ENCODE measurements around the gene PPP4C.
A peak's percentile ranks its signal among the peaks of the same experiment; 100 is the strongest.

PPP4C gene

DNA sequence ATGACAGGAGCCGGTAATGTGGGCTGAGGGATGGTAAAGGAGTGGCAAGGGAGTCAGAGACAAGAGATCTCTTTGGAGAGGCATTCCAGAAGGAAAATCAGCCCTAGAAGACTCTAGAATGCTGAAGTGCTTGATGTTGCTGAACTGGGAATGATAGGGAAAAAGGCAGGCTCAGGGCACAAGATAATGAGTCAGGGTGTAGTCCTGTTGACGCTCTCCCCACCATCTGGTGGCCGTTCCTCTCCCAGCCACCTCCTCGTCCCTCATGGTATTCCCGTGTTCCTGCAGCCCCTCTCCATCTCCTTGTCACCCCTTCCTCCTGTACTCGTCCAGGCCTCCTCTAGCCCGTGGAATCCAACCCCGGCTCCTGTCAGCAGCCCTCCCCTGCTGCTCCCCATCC, 21.3 kb upstream of the PPP4C start:
- H3K27me3 ChIP-seq (ENCODE audit: insufficient read depth, poor library complexity, severe bottlenecking), result no peaks in the 10 kb centered on the region
- ATAC-seq (ENCODE audit: low read depth), result no peak
- H3K36me3 ChIP-seq (ENCODE audit: low read depth), result peaks cover 22% of the 10 kb centered on the region
- H3K9me3 ChIP-seq (ENCODE audit: severe bottlenecking), result no peaks in the 10 kb centered on the region
- H3K27ac ChIP-seq (ENCODE audit: poor library complexity, severe bottlenecking), result peak overlapping the region; percentile 80
- DNase-seq (ENCODE audit: low spot score), result no peak
- TF ChIP-seq CTCF (IDR thresholded peaks at IDR 0.05; ENCODE audit: poor library complexity, severe bottlenecking), result no peak
- no peak overlapping the region for H3K4me3 ChIP-seq (ENCODE audit: severe bottlenecking)
- peaks cover 19% of the 10 kb centered on the region for H3K4me1 ChIP-seq (ENCODE audit: insufficient read depth, poor library complexity, severe bottlenecking)

GRCh38 chr16:30054959-30055553, 20.7 kb upstream of the PPP4C start:
- peaks cover 19% of the 10 kb centered on the region for H3K4me1 ChIP-seq (ENCODE audit: insufficient read depth, poor library complexity, severe bottlenecking)
- H3K36me3 ChIP-seq (ENCODE audit: low read depth), result peaks cover 27% of the 10 kb centered on the region
- peak overlapping the region; percentile 80 for H3K27ac ChIP-seq (ENCODE audit: poor library complexity, severe bottlenecking)
- ATAC-seq (ENCODE audit: low read depth) (peak; percentile 56), DNase-seq (ENCODE audit: low spot score) (peak; percentile 64)
- no peaks in the 10 kb centered on the region for H3K27me3 ChIP-seq (ENCODE audit: insufficient read depth, poor library complexity, severe bottlenecking)
- peak; percentile 63 for TF ChIP-seq CTCF (IDR thresholded peaks at IDR 0.05; ENCODE audit: poor library complexity, severe bottlenecking)
- no peaks in the 10 kb centered on the region for H3K9me3 ChIP-seq (ENCODE audit: severe bottlenecking)
- H3K4me3 ChIP-seq (ENCODE audit: severe bottlenecking), result no peak overlapping the region

DNA sequence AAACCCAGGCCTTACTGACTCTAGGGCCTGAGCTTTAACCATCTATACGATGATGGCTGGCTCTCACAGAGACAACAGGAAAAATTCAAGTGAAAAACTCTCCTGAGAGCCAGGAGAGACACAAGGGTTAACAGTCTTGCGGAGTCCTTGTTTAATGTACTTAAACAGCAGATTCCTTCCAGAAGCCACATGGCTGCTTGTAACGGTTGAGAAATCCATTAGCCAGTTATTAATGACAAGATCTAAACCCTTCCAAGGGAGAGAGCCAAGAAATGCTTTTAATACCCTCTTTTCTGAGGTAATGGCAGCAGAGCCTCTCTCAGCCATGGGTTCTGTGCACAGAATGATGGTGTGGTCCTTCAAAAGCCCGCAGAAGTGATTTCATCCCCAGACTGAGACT, 15.4 kb upstream of the PPP4C start:
- Histone ChIP-seq H3K4me3 (ENCODE audit: severe bottlenecking) (no peak overlapping the region), H3K9me3 (ENCODE audit: severe bottlenecking) (no peaks in the 10 kb centered on the region), H3K36me3 (ENCODE audit: low read depth) (peaks cover 27% of the 10 kb centered on the region), H3K4me1 (ENCODE audit: insufficient read depth, poor library complexity, severe bottlenecking) (peaks cover 13% of the 10 kb centered on the region), H3K27ac (ENCODE audit: poor library complexity, severe bottlenecking) (no peak overlapping the region), H3K27me3 (ENCODE audit: insufficient read depth, poor library complexity, severe bottlenecking) (no peaks in the 10 kb centered on the region)
- no peak for DNase-seq (ENCODE audit: low spot score)
- no peak for TF ChIP-seq CTCF (IDR thresholded peaks at IDR 0.05; ENCODE audit: poor library complexity, severe bottlenecking)
- ATAC-seq (ENCODE audit: low read depth), result no peak

GRCh38 chr16:30060836-30061554, 14.8 kb upstream of the PPP4C start:
- H3K27ac ChIP-seq (ENCODE audit: poor library complexity, severe bottlenecking), result no peak overlapping the region
- no peak for TF ChIP-seq CTCF (IDR thresholded peaks at IDR 0.05; ENCODE audit: poor library complexity, severe bottlenecking)
- H3K36me3 ChIP-seq (ENCODE audit: low read depth), result peaks cover 26% of the 10 kb centered on the region
- no peak for DNase-seq (ENCODE audit: low spot score)
- peaks cover 9% of the 10 kb centered on the region for H3K4me1 ChIP-seq (ENCODE audit: insufficient read depth, poor library complexity, severe bottlenecking)
- H3K4me3 ChIP-seq (ENCODE audit: severe bottlenecking), result no peak overlapping the region
- ATAC-seq (ENCODE audit: low read depth), result no peak
- H3K9me3 ChIP-seq (ENCODE audit: severe bottlenecking), result no peaks in the 10 kb centered on the region
- H3K27me3 ChIP-seq (ENCODE audit: insufficient read depth, poor library complexity, severe bottlenecking), result no peaks in the 10 kb centered on the region

All from RWPE2 (cell line).